ENCODE measurements around the gene PARP8. TPM values are rescaled to one million over a fixed set of nuclear protein-coding genes. Genes with fewer than 3 reads are reported as not detected.

PARP8 gene
- total and polyA plus RNA-seq, 9 of the 15 experiments (the other 6 are each of a cell fraction or from before 2014, with no cell fraction given): 0.03 to 0.31 TPM; not detected in 7

DNA sequence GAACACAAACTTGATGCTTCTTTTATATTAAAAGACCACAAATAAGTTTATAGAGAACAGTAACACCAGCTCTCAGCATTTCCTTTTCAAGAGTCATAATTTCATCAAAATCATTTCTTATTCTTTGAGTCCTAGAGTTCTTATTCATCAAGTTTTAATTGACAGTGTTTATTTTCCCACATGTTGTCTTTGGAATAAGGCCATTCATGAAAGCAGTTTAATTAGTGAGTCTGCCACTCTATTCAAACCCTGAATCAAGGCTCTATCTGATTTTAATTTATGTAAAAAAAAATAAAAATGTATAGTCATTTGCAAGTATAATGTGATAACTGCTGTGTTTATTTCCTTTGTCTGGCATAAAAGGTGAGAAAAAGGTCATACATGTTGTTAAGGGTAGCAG lies 176.7 kb downstream of the PARP8 start:
- CTCF ChIA-PET (ENCODE audit: low intra/inter-chr PET ratio): no interaction called here
- no peaks in the 10 kb centered on the region for H3K27me3 ChIP-seq (ENCODE audit: control insufficient read depth in 2 of 2, insufficient read depth in 2 of 2, low read length in 2 of 2)
- in situ Hi-C loops (cut with MboI): no loop called here
- no peaks in the 10 kb centered on the region for H3K4me1 ChIP-seq (replicated peaks in 1 of 2; ENCODE audit: control insufficient read depth in 2 of 2, insufficient read depth in 2 of 2, low read length in 2 of 2)
- no peak overlapping the region for H3K4me3 ChIP-seq
- no peak overlapping the region for H3K9ac ChIP-seq (ENCODE audit: insufficient read depth in 1 of 2, low read depth in 2 of 2, low read length in 2 of 2)
- H3K9me1 ChIP-seq (ENCODE audit: control insufficient read depth, insufficient read depth, low read length): no peaks in the 10 kb centered on the region
- no peaks in the 10 kb centered on the region for H4K20me1 ChIP-seq (replicated peaks; ENCODE audit: control insufficient read depth, insufficient read depth, low read length)
- no peak overlapping the region for H3K4me2 ChIP-seq (ENCODE audit: insufficient read depth, low read length)
- DNase-seq (ENCODE audit: extremely low read depth in 1 of 4, low spot score in 3 of 4): no peak
- TF ChIP-seq, protein P1, sequence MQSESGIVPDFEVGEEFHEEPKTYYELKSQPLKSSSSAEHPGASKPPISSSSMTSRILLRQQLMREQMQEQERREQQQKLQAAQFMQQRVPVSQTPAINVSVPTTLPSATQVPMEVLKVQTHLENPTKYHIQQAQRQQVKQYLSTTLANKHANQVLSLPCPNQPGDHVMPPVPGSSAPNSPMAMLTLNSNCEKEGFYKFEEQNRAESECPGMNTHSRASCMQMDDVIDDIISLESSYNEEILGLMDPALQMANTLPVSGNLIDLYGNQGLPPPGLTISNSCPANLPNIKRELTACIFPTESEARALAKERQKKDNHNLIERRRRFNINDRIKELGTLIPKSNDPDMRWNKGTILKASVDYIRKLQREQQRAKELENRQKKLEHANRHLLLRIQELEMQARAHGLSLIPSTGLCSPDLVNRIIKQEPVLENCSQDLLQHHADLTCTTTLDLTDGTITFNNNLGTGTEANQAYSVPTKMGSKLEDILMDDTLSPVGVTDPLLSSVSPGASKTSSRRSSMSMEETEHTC (IDR thresholded peaks at IDR 0.05): no peak
- TF ChIP-seq, protein P2, sequence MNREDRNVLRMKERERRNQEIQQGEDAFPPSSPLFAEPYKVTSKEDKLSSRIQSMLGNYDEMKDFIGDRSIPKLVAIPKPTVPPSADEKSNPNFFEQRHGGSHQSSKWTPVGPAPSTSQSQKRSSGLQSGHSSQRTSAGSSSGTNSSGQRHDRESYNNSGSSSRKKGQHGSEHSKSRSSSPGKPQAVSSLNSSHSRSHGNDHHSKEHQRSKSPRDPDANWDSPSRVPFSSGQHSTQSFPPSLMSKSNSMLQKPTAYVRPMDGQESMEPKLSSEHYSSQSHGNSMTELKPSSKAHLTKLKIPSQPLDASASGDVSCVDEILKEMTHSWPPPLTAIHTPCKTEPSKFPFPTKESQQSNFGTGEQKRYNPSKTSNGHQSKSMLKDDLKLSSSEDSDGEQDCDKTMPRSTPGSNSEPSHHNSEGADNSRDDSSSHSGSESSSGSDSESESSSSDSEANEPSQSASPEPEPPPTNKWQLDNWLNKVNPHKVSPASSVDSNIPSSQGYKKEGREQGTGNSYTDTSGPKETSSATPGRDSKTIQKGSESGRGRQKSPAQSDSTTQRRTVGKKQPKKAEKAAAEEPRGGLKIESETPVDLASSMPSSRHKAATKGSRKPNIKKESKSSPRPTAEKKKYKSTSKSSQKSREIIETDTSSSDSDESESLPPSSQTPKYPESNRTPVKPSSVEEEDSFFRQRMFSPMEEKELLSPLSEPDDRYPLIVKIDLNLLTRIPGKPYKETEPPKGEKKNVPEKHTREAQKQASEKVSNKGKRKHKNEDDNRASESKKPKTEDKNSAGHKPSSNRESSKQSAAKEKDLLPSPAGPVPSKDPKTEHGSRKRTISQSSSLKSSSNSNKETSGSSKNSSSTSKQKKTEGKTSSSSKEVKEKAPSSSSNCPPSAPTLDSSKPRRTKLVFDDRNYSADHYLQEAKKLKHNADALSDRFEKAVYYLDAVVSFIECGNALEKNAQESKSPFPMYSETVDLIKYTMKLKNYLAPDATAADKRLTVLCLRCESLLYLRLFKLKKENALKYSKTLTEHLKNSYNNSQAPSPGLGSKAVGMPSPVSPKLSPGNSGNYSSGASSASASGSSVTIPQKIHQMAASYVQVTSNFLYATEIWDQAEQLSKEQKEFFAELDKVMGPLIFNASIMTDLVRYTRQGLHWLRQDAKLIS (CRISPR knock-in tag; IDR thresholded peaks at IDR 0.05): no peak
- no TSS peak for BruUV-seq (replicated peaks)
- H3K27ac ChIP-seq (ENCODE audit: extremely low read depth, low read depth, low read length): no peak overlapping the region
- POLR2A ChIA-PET: no interaction called here
- FAIRE-seq: no peak
- no peaks in the 10 kb centered on the region for H3K9me3 ChIP-seq (replicated peaks; ENCODE audit: control insufficient read depth, insufficient read depth, low read depth, low read length)
- intact Hi-C loops (cut with micrococcal nuclease): no loop called here
- H3K79me2 ChIP-seq (ENCODE audit: control insufficient read depth, insufficient read depth, low read length): no peaks in the 10 kb centered on the region
- no peak for ATAC-seq
- H2AFZ ChIP-seq (ENCODE audit: low read depth, low read length): no peak overlapping the region
- H3K36me3 ChIP-seq (ENCODE audit: control insufficient read depth, insufficient read depth, low read length): no peaks in the 10 kb centered on the region
